Endothelial cell of umbilical vein (primary cell): ENCODE measurements around the gene PPA2. TPM values are rescaled to one million over a fixed set of nuclear protein-coding genes. Genes with fewer than 3 reads are reported as not detected.

Experiments used
- BruUV-seq: library from RNA; stranded (reverse); fragments of 400-500 nt; replicated peaks from 2 replicates; lab custom pipeline; 2021; lab: Mats Ljungman, UMichigan
- CTCF ChIA-PET: fragments of 300-600, 350-600 bp; sonication (Branson Sonifier 250); formaldehyde crosslinking; loops from one replicate; lab custom pipeline; 2021; ENCODE audit warnings: antibody characterized with exemption, inconsistent platforms; lab: Charles Lee
- POLR2A ChIA-PET: fragments of 300-600, 350-600 bp; sonication (Branson Sonifier 250); formaldehyde crosslinking; loops from one replicate; lab custom pipeline; 2021; ENCODE audit warnings: antibody characterized with exemption, inconsistent platforms; lab: Charles Lee
- DNase-seq: peaks from one replicate; pipeline ENCODE4 v3.0.0-alpha.2; 2011; ENCODE audit warnings: low read depth, low spot score
- FAIRE-seq: peaks from 2 replicates; lab custom pipeline; 2011; peaks lifted over from hg19 to GRCh38; lab: Jason Lieb, UNC
- H2AFZ ChIP-seq: 2 replicates; pipeline ENCODE4 v1.6.0; 2012; ENCODE audit warnings: low read depth, low read length, control low read depth, inconsistent platforms
- H3K27ac ChIP-seq: 2 replicates; pipeline ENCODE4 v1.5.1; 2011; ENCODE audit warnings: low read depth, mild to moderate bottlenecking, control low read depth, low read length, moderate library complexity; ENCODE audit not compliant: insufficient read depth
- H3K27me3 ChIP-seq, 2 experiments: 2 replicates each; pipeline versions ENCODE4 v1.6.0 to v1.6.1; 2011; ENCODE audit warnings: low read length in 2 of 2, mixed read lengths in 1 of 2; ENCODE audit not compliant: control insufficient read depth in 2 of 2, insufficient read depth in 2 of 2
- H3K36me3 ChIP-seq, 2 experiments: 2 replicates in 1 of 2; 3 replicates in 1 of 2; pipeline ENCODE4 v1.5.1; 2011; ENCODE audit warnings: low read length in 2 of 2, mild to moderate bottlenecking in 1 of 2, moderate library complexity in 1 of 2; ENCODE audit not compliant: control insufficient read depth in 2 of 2, insufficient read depth in 2 of 2; ENCODE audit errors: extremely low read depth in 1 of 2
- H3K4me1 ChIP-seq: 3 replicates; pipeline ENCODE4 v1.5.1; 2011; ENCODE audit warnings: mild to moderate bottlenecking, low read length; ENCODE audit not compliant: control insufficient read depth, insufficient read depth; ENCODE audit errors: extremely low read depth
- H3K4me2 ChIP-seq: 2 replicates; pipeline ENCODE4 v1.6.1; 2011; ENCODE audit warnings: low read length, control low read depth, mixed read lengths; ENCODE audit not compliant: insufficient read depth
- H3K4me3 ChIP-seq, 3 experiments: fragments of 200-600 bp in 1 of 3; sonication (generic), shearing (Covaris generic) in 1 of 3; replicated peaks in 1 of 3; 2 replicates each; pipeline ENCODE4 v1.5.1; 2011 to 2016; ENCODE audit warnings: control low read depth in 3 of 3, low read length in 3 of 3, mild to moderate bottlenecking in 2 of 3, inconsistent platforms in 1 of 3, low read depth in 1 of 3, moderate library complexity in 1 of 3; ENCODE audit not compliant: insufficient read depth in 1 of 3
- H3K79me2 ChIP-seq: 2 replicates; pipeline ENCODE4 v1.6.0; 2012; ENCODE audit warnings: low read length, inconsistent platforms; ENCODE audit not compliant: control insufficient read depth, insufficient read depth
- H3K9ac ChIP-seq: replicated peaks from 2 replicates; pipeline ENCODE3; 2011; ENCODE audit warnings: low read length, control low read depth; ENCODE audit not compliant: insufficient read depth; ENCODE audit errors: extremely low read depth
- H3K9me1 ChIP-seq: replicated peaks from 3 replicates; pipeline ENCODE4 v1.6.0; 2011; ENCODE audit warnings: mild to moderate bottlenecking, low read length; ENCODE audit not compliant: control insufficient read depth, insufficient read depth; ENCODE audit errors: extremely low read depth
- H3K9me3 ChIP-seq: replicated peaks from 2 replicates; pipeline ENCODE4 v1.5.1; 2012; ENCODE audit warnings: low read length, inconsistent platforms; ENCODE audit not compliant: control insufficient read depth, insufficient read depth
- H4K20me1 ChIP-seq: replicated peaks from 2 replicates; pipeline ENCODE3; 2011; ENCODE audit warnings: mild to moderate bottlenecking, low read length; ENCODE audit not compliant: control insufficient read depth, insufficient read depth; ENCODE audit errors: extremely low read depth
- EZH2 ChIP-seq: IDR thresholded peaks from 2 replicates; pipeline ENCODE4 v1.6.1; 2012; ENCODE audit warnings: borderline replicate concordance, low read depth, mild to moderate bottlenecking, moderate library complexity, low read length, inconsistent platforms; ENCODE audit not compliant: severe bottlenecking
- FOS ChIP-seq: IDR thresholded peaks from 2 replicates; pipeline ENCODE4 v1.6.1; 2011; ENCODE audit warnings: mild to moderate bottlenecking, low read length, moderate library complexity, borderline replicate concordance; ENCODE audit not compliant: insufficient read depth
- GATA2 ChIP-seq: IDR thresholded peaks from 2 replicates; pipeline ENCODE4 v1.7.0; 2011; ENCODE audit warnings: low read depth, mild to moderate bottlenecking, moderate library complexity, mixed read lengths, low read length; ENCODE audit not compliant: insufficient read length, insufficient read depth
- JUN ChIP-seq: IDR thresholded peaks from 2 replicates; pipeline ENCODE4 v1.6.1; 2011; ENCODE audit warnings: borderline replicate concordance, low read depth; ENCODE audit not compliant: insufficient read length, insufficient read depth
- MYC ChIP-seq: IDR thresholded peaks from one replicate; pipeline ENCODE4 v1.6.1; 2011; ENCODE audit warnings: mild to moderate bottlenecking, low read depth, low read length
- POLR2A ChIP-seq: IDR thresholded peaks from 2 replicates; pipeline ENCODE4 v1.6.1; 2012; ENCODE audit warnings: low read depth, mild to moderate bottlenecking, control low read depth, low read length
- POLR2AphosphoS5 ChIP-seq: IDR thresholded peaks from 2 replicates; pipeline ENCODE4 v1.6.1; 2012; ENCODE audit warnings: low read depth, mild to moderate bottlenecking, control low read depth, low read length, moderate library complexity; ENCODE audit not compliant: insufficient read depth
- dilution Hi-C: fragments of 300-500 bp; cut with MboI; formaldehyde crosslinking; loops from one replicate; pipeline ENCODE4 v1.15.0; 2019; ENCODE audit warnings: low sequenced_read_pairs; ENCODE audit not compliant: extremely low pct_ligation_motif_present
- intact Hi-C: fragments of 100-400 bp; cut with micrococcal nuclease; formaldehyde crosslinking; loops from one replicate; pipeline ENCODE4 v1.10.0; 2022
- polyA plus RNA-seq, 4 experiments: library from polyadenylated mRNA; depleted of rRNA in 3 of 4; stranded (reverse) in 3 of 4; unstranded in 1 of 4; fragments of >200 nt; gene quantifications; 2 replicates each; pipeline versions ENCODE4 v1.2.1 to v1.2.3, GENCODE V29; 2011 to 2012; ENCODE audit warnings: missing spikeins in 1 of 4
- total RNA-seq: library from RNA; stranded (reverse); gene quantifications from 2 replicates; pipeline ENCODE4 v1.2.3, GENCODE V29; 2021
- TF ChIP-seq, protein P1 (sequence below): IDR thresholded peaks from 2 replicates; pipeline ENCODE4 v1.6.1; 2011; ENCODE audit not compliant: insufficient read depth, insufficient read length
- TF ChIP-seq, protein P2 (sequence below), 2 donors: IDR thresholded peaks; 1 replicate in 1 of 2; 2 replicates in 1 of 2; pipeline ENCODE4 v1.5.1; 2011; ENCODE audit warnings: low read length in 2 of 2, mild to moderate bottlenecking in 2 of 2, moderate library complexity in 2 of 2, control low read depth in 1 of 2, inconsistent platforms in 1 of 2, low read depth in 1 of 2; ENCODE audit not compliant: insufficient read depth in 1 of 2; ENCODE audit errors: extremely low read depth in 1 of 2

Gene PPA2
- total and polyA plus RNA-seq, 2 donors (not counting 3 experiments of a cell fraction or from before 2014, with no cell fraction given), result 30.4 to 58.7 TPM

DNA sequence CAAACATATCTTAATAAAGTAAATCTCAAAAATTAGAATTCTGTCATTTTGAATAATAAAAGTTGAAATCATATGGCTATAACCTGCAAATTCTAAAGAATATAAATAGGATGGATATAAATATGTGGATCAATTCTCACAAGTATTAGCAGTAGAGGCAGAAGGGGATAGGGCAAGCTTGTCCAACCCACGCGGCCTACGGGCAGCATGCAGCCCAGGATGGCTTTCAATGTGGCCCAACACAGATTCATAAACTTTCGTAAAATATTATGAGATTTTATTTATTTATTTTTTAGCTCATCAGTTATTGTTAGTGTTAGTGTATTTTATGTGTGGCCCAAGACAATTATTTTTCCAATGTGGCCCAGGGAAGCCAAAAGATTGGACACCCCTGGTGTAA is 41.4 kb downstream of the PPA2 start:
- H3K4me2 ChIP-seq, result no peak overlapping the region
- no TSS peak for BruUV-seq
- H3K36me3 ChIP-seq, result no peaks in the 10 kb centered on the region
- no peaks in the 10 kb centered on the region for H3K27me3 ChIP-seq
- POLR2A ChIA-PET, result no interaction called here
- H3K79me2 ChIP-seq, result no peaks in the 10 kb centered on the region
- H3K4me3 ChIP-seq, result no peak overlapping the region
- H3K9me1 ChIP-seq, result no peaks in the 10 kb centered on the region
- no peak overlapping the region for H3K27ac ChIP-seq
- FAIRE-seq, result no peak
- TF ChIP-seq, protein P1, sequence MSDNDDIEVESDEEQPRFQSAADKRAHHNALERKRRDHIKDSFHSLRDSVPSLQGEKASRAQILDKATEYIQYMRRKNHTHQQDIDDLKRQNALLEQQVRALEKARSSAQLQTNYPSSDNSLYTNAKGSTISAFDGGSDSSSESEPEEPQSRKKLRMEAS, result no peak
- TF ChIP-seq EZH2, result no peak
- TF ChIP-seq GATA2, result no peak
- no peak for TF ChIP-seq POLR2AphosphoS5
- TF ChIP-seq JUN, result no peak
- no peak for TF ChIP-seq FOS
- no peak for TF ChIP-seq POLR2A
- TF ChIP-seq, protein P2, sequence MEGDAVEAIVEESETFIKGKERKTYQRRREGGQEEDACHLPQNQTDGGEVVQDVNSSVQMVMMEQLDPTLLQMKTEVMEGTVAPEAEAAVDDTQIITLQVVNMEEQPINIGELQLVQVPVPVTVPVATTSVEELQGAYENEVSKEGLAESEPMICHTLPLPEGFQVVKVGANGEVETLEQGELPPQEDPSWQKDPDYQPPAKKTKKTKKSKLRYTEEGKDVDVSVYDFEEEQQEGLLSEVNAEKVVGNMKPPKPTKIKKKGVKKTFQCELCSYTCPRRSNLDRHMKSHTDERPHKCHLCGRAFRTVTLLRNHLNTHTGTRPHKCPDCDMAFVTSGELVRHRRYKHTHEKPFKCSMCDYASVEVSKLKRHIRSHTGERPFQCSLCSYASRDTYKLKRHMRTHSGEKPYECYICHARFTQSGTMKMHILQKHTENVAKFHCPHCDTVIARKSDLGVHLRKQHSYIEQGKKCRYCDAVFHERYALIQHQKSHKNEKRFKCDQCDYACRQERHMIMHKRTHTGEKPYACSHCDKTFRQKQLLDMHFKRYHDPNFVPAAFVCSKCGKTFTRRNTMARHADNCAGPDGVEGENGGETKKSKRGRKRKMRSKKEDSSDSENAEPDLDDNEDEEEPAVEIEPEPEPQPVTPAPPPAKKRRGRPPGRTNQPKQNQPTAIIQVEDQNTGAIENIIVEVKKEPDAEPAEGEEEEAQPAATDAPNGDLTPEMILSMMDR (IDR thresholded peaks at IDR 0.05; ENCODE audit: extremely low read depth in 1 of 2, insufficient read depth in 1 of 2, low read depth in 1 of 2, low read length in 2 of 2), result no peak
- TF ChIP-seq MYC, result no peak
- no peak overlapping the region for H2AFZ ChIP-seq
- CTCF ChIA-PET, result no interaction called here
- no peak for DNase-seq
- no peaks in the 10 kb centered on the region for H3K9me3 ChIP-seq
- no peaks in the 10 kb centered on the region for H4K20me1 ChIP-seq
- intact Hi-C loops, result no loop called here
- dilution Hi-C loops, result no loop called here
- H3K4me1 ChIP-seq, result no peaks in the 10 kb centered on the region
- no peak overlapping the region for H3K9ac ChIP-seq
